Heart left ventricle (tissue), 16 donors: ENCODE data around the gene TRIM54. TPM values are rescaled to one million over a fixed set of nuclear protein-coding genes. Genes with fewer than 3 reads are reported as not detected.
"Not testable (repeated sequence)": the region's sequence is repeated elsewhere in the genome, so short reads cannot be mapped to it uniquely, and the experiment has no call there.

ENCODE experiments used
- ATAC-seq, 4 donors: fragments of 200-7000 bp; cut with Tn5 transposase; one replicate each; pipeline ENCODE4 v1.9.1; 2020 to 2022; ENCODE audit warnings: moderate library complexity in 4 of 4, mild to moderate bottlenecking in 3 of 4, moderate number of reproducible peaks in 1 of 4
- DNase-seq, 5 donors: peaks; one replicate each; pipeline ENCODE4 v3.0.0-alpha.2; 2020
- H3K27ac ChIP-seq, 12 donors: fragments of 200-600 bp; sonication (generic) in 4 of 12; one replicate each; pipeline versions ENCODE4 v1.5.0 to v1.8.0; 2016 to 2022; ENCODE audit warnings: mild to moderate bottlenecking in 2 of 12
- H3K27me3 ChIP-seq, 9 donors: fragments of 200-600 bp; sonication (generic) in 2 of 9; one replicate each; pipeline versions ENCODE4 v1.5.1 to v1.8.0; 2016 to 2022; ENCODE audit warnings: mild to moderate bottlenecking in 3 of 9
- H3K36me3 ChIP-seq, 9 donors: fragments of 200-600 bp; sonication (generic) in 2 of 9; one replicate each; pipeline versions ENCODE4 v1.5.0 to v1.8.0; 2018 to 2022; ENCODE audit warnings: mild to moderate bottlenecking in 2 of 9
- H3K4me1 ChIP-seq, 12 donors: fragments of 200-600 bp; sonication (generic) in 4 of 12; one replicate each; pipeline versions ENCODE4 v1.5.0 to v1.8.0; 2016 to 2022; ENCODE audit warnings: mild to moderate bottlenecking in 3 of 12
- H3K4me3 ChIP-seq, 12 donors: fragments of 200-600 bp; sonication (generic) in 4 of 12; one replicate each; pipeline versions ENCODE4 v1.5.0 to v1.8.0; 2017 to 2022; ENCODE audit warnings: mild to moderate bottlenecking in 9 of 12, moderate library complexity in 4 of 12
- H3K9me3 ChIP-seq, 12 donors: fragments of 200-600 bp; sonication (generic) in 4 of 12; one replicate each; pipeline versions ENCODE4 v1.5.0 to v1.8.0; 2016 to 2022; ENCODE audit warnings: mild to moderate bottlenecking in 1 of 12
- CTCF ChIP-seq, 12 donors: fragments of 200-600 bp; sonication (generic) in 4 of 12; IDR thresholded peaks; one replicate each; pipeline versions ENCODE4 v1.5.0 to v1.8.0; 2018 to 2022; ENCODE audit warnings: antibody characterized with exemption in 12 of 12, mild to moderate bottlenecking in 5 of 12
- POLR2A ChIP-seq, 2 donors: fragments of 450-650 bp; IDR thresholded peaks; one replicate each; pipeline ENCODE4 v1.6.1; 2017; ENCODE audit warnings: antibody characterized with exemption in 2 of 2, mild to moderate bottlenecking in 2 of 2, moderate library complexity in 2 of 2
- WGBS, 4 donors: extraction: QIAGEN DNeasy Blood & Tissue Kit in 2 of 4; methylation state at CpG; one replicate each; pipeline versions ENCODE4 v1.1.5 to v1.1.7; 2013 to 2018; 5-methylcytosine and 5-hydroxymethylcytosine counted together
- intact Hi-C, 10 donors: fragments of 100-400 bp; cut with DNase I; formaldehyde crosslinking; loops; one replicate each; pipeline versions ENCODE4 v1.11.1 to v1.14.2; 2022
- polyA plus RNA-seq, 2 donors: library from polyadenylated mRNA; stranded (reverse); fragments of 200-250 nt; gene quantifications; one replicate each; pipeline ENCODE4 v1.2.3, GENCODE V29; 2013
- total RNA-seq, 9 donors: library from RNA; depleted of rRNA in 2 of 9; stranded (reverse); fragments of >200 nt in 2 of 9; fragmentation: NEBNext Ultra II Directional in 3 of 9; extraction: Animal tissue kit (Norgen Biotek cat#: 25700) in 3 of 9; gene quantifications; one replicate each; pipeline versions ENCODE4 v1.1.0 to v1.2.4, GENCODE V29; 2016 to 2023
- donor health status: ischemic (EF 13 %, LVEDD 7.1; RV severe dilation, severe dysfunction).
- donor health status: healthy with polysubstance abuse.
- donor health status: DM: no; HTN: yes; CAD: no.
- donor health status: DM: no; HTN: no; CAD: no.
- donor health status: ischemic (EF 25% LVEDD 6.9; RV normal size, moderate dysfunction).
- donor health status: ischemic (EF 25% LVEDD 5.7; RV mildly dilated, moderate dysfunction).
- donor health status: healthy.
- donor health status: DM: yes; HTN: yes; CAD: no.
- donor health status: ischemic (EF 35%, LVEDD 5.7; RV mildly dilated, moderate dysfunction).
- donor health status: nonischemic (EF 11% LVEDD 7.7; RV severe dilation, severe dysfunction).
- donor health status: DM: yes; HTN: yes; CAD: no.
- donor health status: PGD.
- donor health status: ischemic (EF 29% LVEDD 5.4; RV normal size, mild dysfunction).
- donor health status: nonischemic (EF 23%, LVEDD 6.1; RV moderate dilation, normal function).

The TRIM54 gene
- total and polyA plus RNA-seq, 11 donors = 128 to 329 (median 241) TPM

- 81 to 97% (median 90%) methylated on average over 2 of the region's 2 CpGs for WGBS, 4 donors
- peaks cover 0 to 7% (median 0%) of the 10 kb centered on the region in 12 donors for H3K4me1 ChIP-seq
- no peak overlapping the region for H3K4me3 ChIP-seq
- no peak overlapping the region for H3K27ac ChIP-seq
- H3K36me3 ChIP-seq = peaks cover 0 to 26% (median 15%) of the 10 kb centered on the region in 9 donors
- no peak for ATAC-seq
- intact Hi-C loops = no loop called here
- H3K27me3 ChIP-seq = no peaks in the 10 kb centered on the region
- no peak for DNase-seq
- H3K9me3 ChIP-seq = no peaks in the 10 kb centered on the region
- no peak for TF ChIP-seq POLR2A (IDR thresholded peaks at IDR 0.05)
- no peak for TF ChIP-seq CTCF (IDR thresholded peaks at IDR 0.05)
Observed at GRCh38 chr2:27347641-27348040, 65.4 kb downstream of the TRIM54 start.

DNA sequence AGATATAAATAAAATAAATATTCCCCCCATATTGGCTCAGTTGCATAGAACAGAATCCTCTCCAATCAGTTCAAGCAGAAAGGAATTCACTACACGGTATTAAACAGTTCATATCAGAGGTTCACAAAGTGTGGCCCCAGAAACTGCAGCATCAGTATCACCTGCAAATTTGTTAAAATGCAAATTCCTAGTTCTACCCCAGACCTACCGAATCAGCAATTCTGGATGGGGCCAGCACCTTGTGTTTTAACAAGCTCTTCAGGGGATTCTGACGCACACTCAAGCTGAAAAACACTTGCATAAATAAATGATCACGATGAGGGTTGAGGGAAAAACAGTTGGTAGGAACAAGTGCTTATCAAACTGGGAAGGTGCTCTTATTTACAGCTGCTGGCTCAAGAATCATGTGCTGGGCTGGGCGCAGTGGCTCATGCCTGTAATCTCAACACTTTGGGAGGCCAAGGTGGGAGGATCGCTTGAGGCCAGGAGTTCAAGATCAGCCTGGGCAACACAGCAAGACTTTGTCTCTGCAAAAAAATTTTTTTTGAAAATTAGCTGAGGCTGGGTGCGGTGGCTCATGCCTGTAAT is 68.0 kb downstream of the TRIM54 start:
- DNase-seq (no peak), ATAC-seq (no peak)
- 80 to 90% (median 83%) methylated on average over 6 to 7 of the region's 7 CpGs for WGBS, 4 donors
- peaks cover 2 to 32% (median 12%) of the 10 kb centered on the region in 12 donors for H3K4me1 ChIP-seq
- TF ChIP-seq CTCF (IDR thresholded peaks at IDR 0.05) = no peak
- intact Hi-C loops = no loop called here
- peaks cover 0 to 17% (median 6%) of the 10 kb centered on the region in 9 donors for H3K36me3 ChIP-seq
- H3K27ac ChIP-seq = no peak overlapping the region
- H3K27me3 ChIP-seq = no peaks in the 10 kb centered on the region
- H3K9me3 ChIP-seq = no peaks in the 10 kb centered on the region
- H3K4me3 ChIP-seq = no peak overlapping the region

GRCh38 chr2:27351802-27352598 is 69.8 kb downstream of the TRIM54 start:
- 79 to 86% (median 81%) methylated on average over 6 of the region's 6 CpGs for WGBS, 4 donors
- peaks cover 4 to 41% (median 16%) of the 10 kb centered on the region in 12 donors for H3K4me1 ChIP-seq
- TF ChIP-seq CTCF (IDR thresholded peaks at IDR 0.05) = no peak
- TF ChIP-seq POLR2A (IDR thresholded peaks at IDR 0.05) = no peak
- H3K27me3 ChIP-seq = no peaks in the 10 kb centered on the region
- intact Hi-C loops = no loop called here
- ATAC-seq (no peak), DNase-seq (no peak)
- H3K27ac ChIP-seq = no peak overlapping the region
- H3K4me3 ChIP-seq = no peak overlapping the region
- peaks cover 0 to 17% (median 6%) of the 10 kb centered on the region in 9 donors for H3K36me3 ChIP-seq
- H3K9me3 ChIP-seq = no peaks in the 10 kb centered on the region

DNA sequence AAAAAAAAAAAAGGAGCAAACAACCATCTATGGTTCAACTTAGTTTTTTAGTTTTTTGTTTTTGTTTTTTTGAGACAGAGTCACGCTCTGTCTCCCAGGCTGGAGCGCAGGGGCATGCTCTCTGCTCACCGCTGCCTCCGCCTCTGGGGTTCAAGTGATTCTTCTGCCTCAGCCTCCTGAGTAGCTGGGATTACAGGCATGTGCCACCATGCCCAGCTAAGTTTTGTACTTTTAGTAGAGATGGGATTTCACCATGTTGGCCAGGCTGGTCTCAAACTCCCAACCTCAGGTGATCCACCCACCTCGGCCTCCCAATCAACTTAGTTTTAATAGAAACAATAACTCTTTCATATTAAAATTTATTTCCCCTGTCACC is 71.1 kb downstream of the TRIM54 start:
- H3K27ac ChIP-seq, ATAC-seq, H3K9me3 ChIP-seq, H3K27me3 ChIP-seq, H3K4me3 ChIP-seq, intact Hi-C loops, DNase-seq: not testable (repeated sequence)
- Histone ChIP-seq H3K36me3 (peaks cover 0 to 11% (median 0%) of the 10 kb centered on the region in 9 donors), H3K4me1 (peaks cover 4 to 55% (median 26%) of the 10 kb centered on the region in 12 donors)
- 95 to 98% (median 97%) methylated on average over 5 of the region's 5 CpGs for WGBS, 4 donors
